HS-27A (cell line): Measurements from ENCODE around the gene SRGAP3.

Experiments
- DNase-seq: peaks from one replicate; pipeline ENCODE4 v3.0.0-alpha.2; 2012; ENCODE audit warnings: low read depth, missing footprints

Gene SRGAP3

GRCh38 chr3:9081184-9081818 lies 168.1 kb downstream of the SRGAP3 start:
- DNase-seq = no peak

- DNase-seq = no peak
Measured at GRCh38 chr3:9080163-9080562, 169.3 kb downstream of the SRGAP3 start.

GRCh38 chr3:9079676-9080075 lies 169.8 kb downstream of the SRGAP3 start:
- no peak for DNase-seq

GRCh38 chr3:9078561-9079240 lies 170.7 kb downstream of the SRGAP3 start:
- DNase-seq = no peak

- no peak for DNase-seq
Measured at GRCh38 chr3:9077029-9077428, 172.4 kb downstream of the SRGAP3 start.

- DNase-seq = no peak
Measured at GRCh38 chr3:9075762-9076161, 173.7 kb downstream of the SRGAP3 start.

GRCh38 chr3:9074079-9074478 lies 175.4 kb downstream of the SRGAP3 start:
- peak; percentile 72 for DNase-seq

- DNase-seq = no peak
Measured at GRCh38 chr3:9072667-9073009, 176.8 kb downstream of the SRGAP3 start.

- DNase-seq = no peak
Measured at GRCh38 chr3:9071936-9072666, 177.3 kb downstream of the SRGAP3 start.

- no peak for DNase-seq
Measured at GRCh38 chr3:9070961-9071360, 178.5 kb downstream of the SRGAP3 start.

GRCh38 chr3:9069971-9070370 lies 179.5 kb downstream of the SRGAP3 start:
- DNase-seq = no peak

- DNase-seq = no peak
Measured at GRCh38 chr3:9068051-9068450, 181.4 kb downstream of the SRGAP3 start.

- peak; percentile 38 for DNase-seq
Measured at GRCh38 chr3:9067352-9067975, 182.0 kb downstream of the SRGAP3 start.

GRCh38 chr3:9066775-9067174 lies 182.7 kb downstream of the SRGAP3 start:
- no peak for DNase-seq

GRCh38 chr3:9066141-9066540 lies 183.3 kb downstream of the SRGAP3 start:
- no peak for DNase-seq

GRCh38 chr3:9064850-9065249 lies 184.6 kb downstream of the SRGAP3 start:
- no peak for DNase-seq

GRCh38 chr3:9064251-9064650 lies 185.2 kb downstream of the SRGAP3 start:
- no peak for DNase-seq

- DNase-seq = no peak
Measured at GRCh38 chr3:9062570-9062969, 186.9 kb downstream of the SRGAP3 start.

- DNase-seq = no peak
Measured at GRCh38 chr3:9061634-9062033, 187.8 kb downstream of the SRGAP3 start.

GRCh38 chr3:9059489-9060400 lies 189.7 kb downstream of the SRGAP3 start:
- no peak for DNase-seq

GRCh38 chr3:9056581-9056980 lies 192.9 kb downstream of the SRGAP3 start:
- DNase-seq = no peak
